Adrenal gland (tissue), 12 donors: Measurements from ENCODE around the gene RNLS. TPM values are rescaled to one million over a fixed set of nuclear protein-coding genes. Genes with fewer than 3 reads are reported as not detected.

Source experiments
- DNase-seq, 7 donors: peaks; one replicate each; pipeline ENCODE4 v3.0.0-alpha.2; 2019 to 2020
- H3K27ac ChIP-seq, 5 donors: fragments of 200-600 bp; sonication (generic) in 4 of 5; 1 replicate in 3 of 5; 2 replicates in 2 of 5; pipeline versions ENCODE4 v1.5.1 to v1.8.0; 2016 to 2020; ENCODE audit warnings: mild to moderate bottlenecking in 1 of 5
- H3K27me3 ChIP-seq: fragments of 200-600 bp; 2 replicates; pipeline ENCODE4 v1.8.0; 2021
- H3K36me3 ChIP-seq, 2 donors: fragments of 200-600 bp; replicated peaks in 1 of 2; 1 replicate in 1 of 2; 2 replicates in 1 of 2; pipeline versions ENCODE4 v1.5.1 to v1.8.0; 2018 to 2022
- H3K4me1 ChIP-seq, 2 donors: fragments of 200-600 bp; replicated peaks in 1 of 2; 1 replicate in 1 of 2; 2 replicates in 1 of 2; pipeline versions ENCODE4 v1.5.1 to v1.8.0; 2018 to 2021
- H3K4me3 ChIP-seq, 4 donors: fragments of 200-600 bp; sonication (generic) in 3 of 4; one replicate each; pipeline ENCODE4 v1.5.1; 2016 to 2018
- H3K9me3 ChIP-seq, 3 donors: fragments of 200-600 bp; sonication (generic) in 1 of 3; replicated peaks in 1 of 3; 1 replicate in 2 of 3; 2 replicates in 1 of 3; pipeline versions ENCODE4 v1.5.1 to v1.8.0; 2016 to 2021
- CTCF ChIP-seq, 6 experiments: fragments of 450-650 bp in 4 of 6; fragments of 200-600 bp in 2 of 6; sonication (generic) in 1 of 6; IDR thresholded peaks; 1 replicate in 5 of 6; 2 replicates in 1 of 6; pipeline versions ENCODE4 v1.5.1 to v1.8.0; 2016 to 2021; ENCODE audit warnings: antibody characterized with exemption in 6 of 6, mild to moderate bottlenecking in 2 of 6, moderate library complexity in 1 of 6
- POLR2A ChIP-seq, 2 donors: fragments of 450-650 bp; IDR thresholded peaks; one replicate each; pipeline ENCODE4 v1.6.1; 2017; ENCODE audit warnings: antibody characterized with exemption in 2 of 2, mild to moderate bottlenecking in 2 of 2, moderate library complexity in 1 of 2
- WGBS, 4 donors: extraction: QIAGEN DNeasy Blood & Tissue Kit in 2 of 4; methylation state at CpG; one replicate each; pipeline versions ENCODE4 v1.1.5 to v1.1.7; 2013 to 2017; 5-methylcytosine and 5-hydroxymethylcytosine counted together
- intact Hi-C, 2 donors: fragments of 100-400 bp; cut with DNase I; formaldehyde crosslinking; loops; one replicate each; pipeline versions ENCODE4 v1.14.1 to v1.15.0; 2022 to 2023
- polyA plus RNA-seq, 3 donors: library from polyadenylated mRNA; stranded (reverse); fragments of 200-250 nt in 2 of 3; fragments of 350-450 nt in 1 of 3; fragmentation: Illumina TruSeq in 1 of 3; extraction: RNeasy Lipid Tissue Mini Kit (QIAGEN cat#74804) in 1 of 3; gene quantifications; one replicate each; pipeline ENCODE4 v1.2.3, GENCODE V29; 2013 to 2014
- total RNA-seq, 9 donors: library from RNA; depleted of rRNA in 4 of 9; stranded (reverse); fragments of >200 nt in 4 of 9; fragments of 120-200 nt in 1 of 9; fragmentation: NEBNext Ultra II Directional in 1 of 9; extraction: Animal tissue kit (Norgen Biotek cat#: 25700) in 1 of 9; gene quantifications; one replicate each; pipeline versions ENCODE4 v1.1.0 to v1.2.4, GENCODE V29; 2013 to 2023
- donor health status: healthy with polysubstance abuse.
- donor health status: Bipolar disorder and iron deficiency.
- donor health status: DM: yes; HTN: yes; CAD: no.
- donor health status: DM: no; HTN: no; CAD: no.
- donor health status: DM: no; HTN: no; CAD: no.
- donor health status: DM: yes; HTN: yes; CAD: no.

The RNLS gene
- total and polyA plus RNA-seq, 12 donors: 7.2 to 51.3 (median 27.9) TPM

GRCh38 chr10:88386204-88386788, 196.8 kb downstream of the RNLS start:
- intact Hi-C loops: loop anchor here (5.0 to 10.0 kb wide), 2 partner anchors 521 to 524 kb away; partner anchors contain the start of genes KLLN (in 2 of the 2) and PTEN (in 2 of the 2)
- WGBS, 4 donors: 3 to 7% (median 4%) methylated on average over 3 of the region's 3 CpGs
- Histone ChIP-seq H3K9me3 (no peaks in the 10 kb centered on the region), H3K27me3 (no peaks in the 10 kb centered on the region), H3K4me3 (peak overlapping the region in 1 of 4 donors; percentile 37), H3K4me1 (peaks cover 22 to 48% of the 10 kb centered on the region in 2 donors), H3K27ac (peak overlapping the region; percentile 50 to 85 (median 73)), H3K36me3 (no peaks in the 10 kb centered on the region)
- peak in 1 of 7 donors; percentile 6 for DNase-seq
- TF ChIP-seq CTCF (IDR thresholded peaks at IDR 0.05) (no peak), POLR2A (IDR thresholded peaks at IDR 0.05) (no peak)

GRCh38 chr10:88385601-88386203, 197.4 kb downstream of the RNLS start:
- Histone ChIP-seq H3K4me3 (peak overlapping the region in 1 of 4 donors; percentile 37), H3K4me1 (peaks cover 22 to 48% of the 10 kb centered on the region in 2 donors), H3K36me3 (no peaks in the 10 kb centered on the region), H3K9me3 (no peaks in the 10 kb centered on the region), H3K27me3 (no peaks in the 10 kb centered on the region), H3K27ac (peak overlapping the region in 3 of 5 donors; percentile 73 to 85 (median 82))
- TF ChIP-seq CTCF (IDR thresholded peaks at IDR 0.05): no peak
- TF ChIP-seq POLR2A (IDR thresholded peaks at IDR 0.05): no peak
- intact Hi-C loops: loop anchor here (5.0 to 10.0 kb wide), 2 partner anchors 521 to 523 kb away; partner anchors contain the start of genes KLLN (in 2 of the 2) and PTEN (in 2 of the 2)
- 28 to 44% (median 39%) methylated on average over 7 to 11 of the region's 11 CpGs for WGBS, 4 donors
- peak in 4 of 7 donors; percentile 20 to 57 (median 28) for DNase-seq

- Histone ChIP-seq H3K27me3 (no peaks in the 10 kb centered on the region), H3K9me3 (no peaks in the 10 kb centered on the region), H3K4me1 (peaks cover 22 to 28% of the 10 kb centered on the region in 2 donors), H3K36me3 (no peaks in the 10 kb centered on the region), H3K4me3 (no peak overlapping the region), H3K27ac (no peak overlapping the region)
- intact Hi-C loops: loop anchor here in 1 of 2 donors (10.0 kb wide), 1 partner anchor 518 kb away; the partner anchor contains the start of genes KLLN and PTEN
- WGBS, 4 donors: 48 to 57% (median 52%) methylated on average over 1 of the region's 1 CpG
- TF ChIP-seq CTCF (IDR thresholded peaks at IDR 0.05) (no peak), POLR2A (IDR thresholded peaks at IDR 0.05) (no peak)
- no peak for DNase-seq
Observed at GRCh38 chr10:88383276-88383675, 199.8 kb downstream of the RNLS start.

- Histone ChIP-seq H3K36me3 (no peaks in the 10 kb centered on the region), H3K4me1 (peaks cover 21 to 22% of the 10 kb centered on the region in 2 donors), H3K9me3 (no peaks in the 10 kb centered on the region), H3K4me3 (no peak overlapping the region), H3K27ac (no peak overlapping the region), H3K27me3 (no peaks in the 10 kb centered on the region)
- DNase-seq: no peak
- WGBS, 4 donors: 94 to 98% (median 97%) methylated on average over 2 of the region's 2 CpGs
- intact Hi-C loops: loop anchor here in 1 of 2 donors (10.0 kb wide), 1 partner anchor 518 kb away; the partner anchor contains the start of genes KLLN and PTEN
- no peak for TF ChIP-seq CTCF (IDR thresholded peaks at IDR 0.05)
- no peak for TF ChIP-seq POLR2A (IDR thresholded peaks at IDR 0.05)
Observed at GRCh38 chr10:88382699-88383098, 200.4 kb downstream of the RNLS start.
